Mesenchymal stem cell (in vitro differentiated cells and primary cell): ENCODE measurements around the gene TMEM150A.

Source experiments
- DNase-seq: peaks from one replicate; pipeline ENCODE4 v3.0.0-alpha.2; 2013
- H2AFZ ChIP-seq: one replicate; pipeline ENCODE4 v1.6.1; 2013; ENCODE audit warnings: low read depth, mild to moderate bottlenecking, control low read depth, inconsistent platforms, low read length, moderate library complexity
- H2AK5ac ChIP-seq: 2 replicates; pipeline ENCODE4 v1.6.1; 2013; ENCODE audit warnings: low read length, moderate library complexity, mild to moderate bottlenecking, inconsistent platforms; ENCODE audit not compliant: severe bottlenecking
- H2BK120ac ChIP-seq: one replicate; pipeline ENCODE4 v1.6.1; 2013; ENCODE audit warnings: low read depth, mild to moderate bottlenecking, inconsistent platforms, low read length, moderate library complexity
- H2BK12ac ChIP-seq, 2 experiments: one replicate each; pipeline ENCODE4 v1.6.1; 2013; ENCODE audit warnings: inconsistent platforms in 2 of 2, low read length in 2 of 2, mild to moderate bottlenecking in 2 of 2, moderate library complexity in 2 of 2, control low read depth in 1 of 2
- H2BK15ac ChIP-seq: one replicate; pipeline ENCODE4 v1.6.1; 2013; ENCODE audit warnings: mild to moderate bottlenecking, low read depth, inconsistent platforms; ENCODE audit not compliant: poor library complexity, severe bottlenecking
- H2BK5ac ChIP-seq: 2 replicates; pipeline ENCODE4 v1.6.1; 2013; ENCODE audit warnings: low read depth, mild to moderate bottlenecking, low read length, control low read depth, inconsistent platforms; ENCODE audit not compliant: poor library complexity, severe bottlenecking
- H3K14ac ChIP-seq, 2 experiments: one replicate each; pipeline ENCODE4 v1.6.1; 2013; ENCODE audit warnings: inconsistent platforms in 2 of 2, low read length in 2 of 2, control low read depth in 1 of 2, mild to moderate bottlenecking in 1 of 2, moderate library complexity in 1 of 2
- H3K18ac ChIP-seq, 2 experiments: one replicate each; pipeline ENCODE4 v1.6.1; 2013; ENCODE audit warnings: inconsistent platforms in 2 of 2, low read length in 2 of 2, control low read depth in 1 of 2, low read depth in 1 of 2, mild to moderate bottlenecking in 1 of 2
- H3K23ac ChIP-seq, 2 experiments: one replicate each; pipeline ENCODE4 v1.6.1; 2013; ENCODE audit warnings: inconsistent platforms in 2 of 2, low read length in 2 of 2, mild to moderate bottlenecking in 2 of 2, moderate library complexity in 2 of 2, control low read depth in 1 of 2
- H3K27ac ChIP-seq: 2 replicates; pipeline ENCODE4 v1.5.1; 2013; ENCODE audit warnings: mild to moderate bottlenecking, moderate library complexity, low read length, control low read depth, inconsistent platforms; ENCODE audit not compliant: poor library complexity, severe bottlenecking
- H3K27me3 ChIP-seq, 2 experiments: 2 replicates each; pipeline versions ENCODE4 v1.6.1 to v1.7.0; 2013; ENCODE audit warnings: low read length in 2 of 2, mild to moderate bottlenecking in 2 of 2, moderate library complexity in 2 of 2, control low read depth in 1 of 2, inconsistent platforms in 1 of 2; ENCODE audit not compliant: control insufficient read depth in 1 of 2, insufficient read depth in 1 of 2
- H3K36me3 ChIP-seq, 2 experiments: 2 replicates each; pipeline versions ENCODE4 v1.6.1 to v1.7.0; 2013; ENCODE audit warnings: low read length in 2 of 2, control low read depth in 1 of 2, inconsistent platforms in 1 of 2, low read depth in 1 of 2, mild to moderate bottlenecking in 1 of 2; ENCODE audit not compliant: insufficient read depth in 2 of 2, control insufficient read depth in 1 of 2
- H3K4ac ChIP-seq, 2 experiments: one replicate each; pipeline ENCODE4 v1.6.1; 2013; ENCODE audit warnings: inconsistent platforms in 2 of 2, low read length in 2 of 2, mild to moderate bottlenecking in 2 of 2, moderate library complexity in 2 of 2, control low read depth in 1 of 2, low read depth in 1 of 2
- H3K4me1 ChIP-seq: 2 replicates; pipeline ENCODE4 v1.6.1; 2013; ENCODE audit warnings: low read depth, low read length, control low read depth; ENCODE audit not compliant: control insufficient read depth, insufficient read depth
- H3K4me2 ChIP-seq: 2 replicates; pipeline ENCODE4 v1.6.1; 2013; ENCODE audit warnings: low read length, mild to moderate bottlenecking, inconsistent platforms; ENCODE audit not compliant: poor library complexity, severe bottlenecking
- H3K4me3 ChIP-seq, 2 experiments: 2 replicates each; pipeline versions ENCODE4 v1.5.1 to v1.7.0; 2013; ENCODE audit warnings: low read length in 2 of 2, mild to moderate bottlenecking in 2 of 2, control low read depth in 1 of 2, low read depth in 1 of 2; ENCODE audit not compliant: insufficient read depth in 1 of 2
- H3K79me1 ChIP-seq: replicated peaks from 2 replicates; pipeline ENCODE4 v1.6.1; 2013; ENCODE audit warnings: mild to moderate bottlenecking, control low read depth, low read length, inconsistent platforms; ENCODE audit not compliant: poor library complexity, severe bottlenecking
- H3K9ac ChIP-seq: 2 replicates; pipeline ENCODE4 v1.7.0; 2013; ENCODE audit warnings: mild to moderate bottlenecking, low read length, moderate library complexity
- H3K9me3 ChIP-seq: 2 replicates; pipeline ENCODE4 v1.7.0; 2013; ENCODE audit warnings: mild to moderate bottlenecking, low read length; ENCODE audit not compliant: control insufficient read depth
- H4K8ac ChIP-seq: one replicate; pipeline ENCODE4 v1.6.1; 2013; ENCODE audit warnings: inconsistent platforms, mild to moderate bottlenecking, low read length, moderate library complexity
- H4K91ac ChIP-seq: one replicate; pipeline ENCODE4 v1.6.1; 2013; ENCODE audit warnings: mild to moderate bottlenecking, low read length, inconsistent platforms
- WGBS: methylation state at CpG from one replicate; pipeline ENCODE4 v1.1.7; 2013; ENCODE audit warnings: mixed read lengths; 5-methylcytosine and 5-hydroxymethylcytosine counted together

TMEM150A gene

DNA sequence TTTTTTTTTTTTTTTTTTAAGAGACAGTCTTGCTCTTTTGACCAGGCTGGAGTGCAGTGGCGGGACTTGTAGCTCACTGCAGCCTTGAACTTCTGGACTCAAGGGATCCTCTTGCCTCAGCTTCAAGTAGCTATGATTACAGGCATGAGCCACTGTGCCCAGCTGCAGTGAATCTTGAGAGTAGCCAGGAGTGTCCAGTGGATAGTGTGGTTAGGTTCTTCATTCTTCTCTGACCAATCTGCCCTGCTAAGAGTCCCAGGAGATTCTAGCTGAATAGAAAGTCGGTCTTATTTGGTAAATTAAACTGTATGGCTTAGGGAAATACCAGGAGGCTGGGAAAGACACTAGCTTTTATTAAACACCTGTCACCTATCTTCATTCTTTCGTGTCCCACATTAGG lies 28.8 kb upstream of the TMEM150A start:
- no peak overlapping the region for H3K4me3 ChIP-seq
- H2BK12ac ChIP-seq: no peak overlapping the region
- no peak overlapping the region for H3K4me2 ChIP-seq
- no peak overlapping the region for H3K27ac ChIP-seq
- H3K4ac ChIP-seq: no peak overlapping the region
- no peak overlapping the region for H2AFZ ChIP-seq
- H3K79me1 ChIP-seq: peaks cover 15% of the 10 kb centered on the region
- H3K18ac ChIP-seq: no peak overlapping the region
- H2BK15ac ChIP-seq: no peak overlapping the region
- no peak overlapping the region for H4K8ac ChIP-seq
- H3K27me3 ChIP-seq: no peaks in the 10 kb centered on the region
- H2BK5ac ChIP-seq: no peak overlapping the region
- no peak overlapping the region for H3K23ac ChIP-seq
- H2AK5ac ChIP-seq: no peak overlapping the region
- no peak overlapping the region for H2BK120ac ChIP-seq
- no peaks in the 10 kb centered on the region for H3K9me3 ChIP-seq
- no peak overlapping the region for H3K9ac ChIP-seq
- no peak for DNase-seq
- peaks cover 57 to 88% of the 10 kb centered on the region in 2 experiments for H3K36me3 ChIP-seq
- no peak overlapping the region for H4K91ac ChIP-seq
- no peak overlapping the region for H3K14ac ChIP-seq
- H3K4me1 ChIP-seq: no peaks in the 10 kb centered on the region
- WGBS: 87% methylated on average over 3 of the region's 3 CpGs

DNA sequence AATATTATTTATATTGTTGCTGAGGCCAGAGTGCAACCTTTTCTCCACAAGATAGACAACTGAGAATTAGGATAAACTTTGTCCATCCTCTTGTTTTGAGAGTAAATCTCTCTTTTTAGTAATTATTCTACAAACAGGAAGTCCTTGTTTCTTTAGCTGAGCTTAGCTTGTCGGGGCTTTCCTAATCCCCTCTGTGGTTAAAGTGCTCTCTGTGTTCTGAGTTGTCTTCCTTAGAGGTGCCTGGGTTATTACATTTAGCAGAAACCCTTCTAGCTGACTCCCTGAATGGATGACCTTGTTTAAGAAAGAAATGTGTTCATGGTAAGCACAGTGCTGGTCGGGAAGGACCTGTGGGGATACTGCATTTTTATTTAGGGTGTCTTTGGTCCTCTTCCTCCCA lies 26.2 kb upstream of the TMEM150A start:
- no peak overlapping the region for H3K9ac ChIP-seq
- no peaks in the 10 kb centered on the region for H3K4me1 ChIP-seq

DNA sequence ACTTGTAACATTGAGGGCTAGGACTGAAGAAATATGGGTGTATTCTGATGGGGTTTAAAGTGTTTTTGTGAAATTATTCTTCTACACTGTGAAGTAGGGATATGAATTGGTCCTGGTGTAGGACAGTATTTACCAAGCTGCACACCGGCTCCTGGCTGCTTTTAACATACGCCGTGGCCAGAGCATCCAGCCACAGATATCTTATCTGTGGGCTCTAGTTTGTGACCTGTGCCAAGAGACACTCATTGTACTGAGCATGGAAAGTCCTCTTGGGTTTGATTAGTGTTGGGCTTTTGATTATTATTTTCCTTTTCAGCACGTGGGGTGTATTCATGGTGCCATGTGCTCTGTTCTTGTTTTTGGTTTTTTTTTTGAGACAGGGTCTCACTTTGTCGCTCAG lies 21.5 kb upstream of the TMEM150A start:
- Histone ChIP-seq H2AFZ (no peak overlapping the region), H2BK5ac (peak overlapping the region; percentile 61), H3K4me2 (no peak overlapping the region), H3K9ac (no peak overlapping the region), H3K4me1 (peaks cover 1% of the 10 kb centered on the region), H2AK5ac (no peak overlapping the region), H3K79me1 (peaks cover 23% of the 10 kb centered on the region), H2BK12ac (no peak overlapping the region), H4K91ac (no peak overlapping the region), H3K9me3 (no peaks in the 10 kb centered on the region), H3K23ac (no peak overlapping the region), H3K27me3 (no peaks in the 10 kb centered on the region), H2BK120ac (no peak overlapping the region), H3K14ac (no peak overlapping the region), H2BK15ac (no peak overlapping the region), H3K36me3 (peaks cover 58 to 88% of the 10 kb centered on the region in 2 experiments), H3K4me3 (no peak overlapping the region), H3K27ac (no peak overlapping the region), H3K4ac (no peak overlapping the region), H4K8ac (no peak overlapping the region), H3K18ac (no peak overlapping the region)
- 98% methylated on average over 5 of the region's 5 CpGs for WGBS
- DNase-seq: no peak

More for the DNA sequence above, 26.2 kb upstream of the TMEM150A start:
- no peak overlapping the region for H3K14ac ChIP-seq
- no peak overlapping the region for H3K27ac ChIP-seq
- H2BK15ac ChIP-seq: no peak overlapping the region
- no peak overlapping the region for H3K4ac ChIP-seq
- H4K91ac ChIP-seq: no peak overlapping the region
- no peak overlapping the region for H4K8ac ChIP-seq
- no peak overlapping the region for H2BK120ac ChIP-seq
- no peak overlapping the region for H2AK5ac ChIP-seq
- no peak overlapping the region for H3K23ac ChIP-seq
- no peak overlapping the region for H3K4me2 ChIP-seq
- peak; percentile 56 for DNase-seq
- H3K9me3 ChIP-seq: no peaks in the 10 kb centered on the region
- H3K27me3 ChIP-seq: no peaks in the 10 kb centered on the region
- 61% methylated on average over 2 of the region's 2 CpGs for WGBS
- no peak overlapping the region for H3K18ac ChIP-seq
- H3K79me1 ChIP-seq: peaks cover 20% of the 10 kb centered on the region
- peaks cover 67 to 92% of the 10 kb centered on the region in 2 experiments for H3K36me3 ChIP-seq
- no peak overlapping the region for H2BK12ac ChIP-seq
- H2BK5ac ChIP-seq: no peak overlapping the region
- H2AFZ ChIP-seq: no peak overlapping the region
- no peak overlapping the region for H3K4me3 ChIP-seq

DNA sequence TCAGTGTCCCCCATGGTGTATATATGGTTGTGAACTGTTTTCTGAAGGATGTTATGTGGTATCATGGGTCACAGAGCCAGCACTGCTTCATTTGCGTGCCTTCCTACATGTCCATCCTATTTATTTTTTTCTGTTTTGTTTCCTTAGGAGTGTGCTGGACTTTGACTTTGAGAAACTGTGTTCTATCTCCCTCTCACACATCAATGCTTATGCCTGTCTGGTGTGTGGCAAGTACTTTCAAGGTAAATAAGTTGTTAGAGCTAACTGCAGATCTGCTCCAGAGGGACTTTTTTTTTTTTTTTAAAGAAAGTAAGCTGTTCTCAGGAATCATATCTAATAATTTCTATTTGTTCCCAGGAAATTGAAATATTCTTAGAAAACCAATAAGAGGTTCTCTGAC lies 18.8 kb upstream of the TMEM150A start:
- H4K91ac ChIP-seq: no peak overlapping the region
- no peak overlapping the region for H3K23ac ChIP-seq
- no peak overlapping the region for H4K8ac ChIP-seq
- H3K79me1 ChIP-seq: peaks cover 22% of the 10 kb centered on the region
- H2AK5ac ChIP-seq: no peak overlapping the region
- H3K4me1 ChIP-seq: peaks cover 8% of the 10 kb centered on the region
- H3K4me3 ChIP-seq: no peak overlapping the region
- H2AFZ ChIP-seq: no peak overlapping the region
- H3K9me3 ChIP-seq: no peaks in the 10 kb centered on the region
- no peaks in the 10 kb centered on the region for H3K27me3 ChIP-seq
- no CpG with 5 or more reads among the region's 1 CpG for WGBS
- no peak overlapping the region for H2BK120ac ChIP-seq
- no peak overlapping the region for H2BK5ac ChIP-seq
- no peak overlapping the region for H3K14ac ChIP-seq
- DNase-seq: no peak
- H2BK12ac ChIP-seq: no peak overlapping the region
- H3K27ac ChIP-seq: no peak overlapping the region
- H3K9ac ChIP-seq: no peak overlapping the region
- H3K4ac ChIP-seq: no peak overlapping the region
- no peak overlapping the region for H2BK15ac ChIP-seq
- no peak overlapping the region for H3K18ac ChIP-seq
- H3K36me3 ChIP-seq: peaks cover 46 to 71% of the 10 kb centered on the region in 2 experiments
- no peak overlapping the region for H3K4me2 ChIP-seq
